Stimulated activated CD8-positive, alpha-beta memory T cell treated with anti-CD3 and anti-CD28 coated beads, Interleukin-2, amount 100 ng/mL, for 48 hours (primary cell): ENCODE data around the gene CITED2.
"Not testable (repeated sequence)": the region's sequence is repeated elsewhere in the genome, so short reads cannot be mapped to it uniquely, and the experiment has no call there.

ENCODE experiments used
- DNase-seq, 2 donors: peaks; one replicate each; pipeline ENCODE4 v3.0.0-alpha.2; 2020; ENCODE audit warnings: low read depth in 2 of 2

CITED2 gene

DNA sequence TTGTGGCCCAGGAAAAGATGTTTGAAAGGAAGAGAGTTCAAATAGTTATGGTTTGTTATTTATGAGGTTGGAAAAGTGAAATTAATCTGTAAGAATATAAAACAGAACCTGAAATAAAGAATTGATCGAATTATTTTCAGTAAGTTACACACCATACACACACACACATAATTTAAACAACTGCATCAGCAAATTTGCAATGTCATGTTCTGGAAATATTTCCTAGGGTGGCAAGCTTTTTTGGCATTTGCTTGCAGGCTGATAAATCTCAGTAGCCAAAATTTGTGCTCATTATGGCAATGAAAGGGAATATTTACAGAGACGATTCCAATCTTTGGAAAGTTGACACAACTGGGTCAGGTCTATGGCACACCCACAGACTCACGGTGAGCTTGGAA, 9.5 kb downstream of the CITED2 start:
- no peak for DNase-seq

DNA sequence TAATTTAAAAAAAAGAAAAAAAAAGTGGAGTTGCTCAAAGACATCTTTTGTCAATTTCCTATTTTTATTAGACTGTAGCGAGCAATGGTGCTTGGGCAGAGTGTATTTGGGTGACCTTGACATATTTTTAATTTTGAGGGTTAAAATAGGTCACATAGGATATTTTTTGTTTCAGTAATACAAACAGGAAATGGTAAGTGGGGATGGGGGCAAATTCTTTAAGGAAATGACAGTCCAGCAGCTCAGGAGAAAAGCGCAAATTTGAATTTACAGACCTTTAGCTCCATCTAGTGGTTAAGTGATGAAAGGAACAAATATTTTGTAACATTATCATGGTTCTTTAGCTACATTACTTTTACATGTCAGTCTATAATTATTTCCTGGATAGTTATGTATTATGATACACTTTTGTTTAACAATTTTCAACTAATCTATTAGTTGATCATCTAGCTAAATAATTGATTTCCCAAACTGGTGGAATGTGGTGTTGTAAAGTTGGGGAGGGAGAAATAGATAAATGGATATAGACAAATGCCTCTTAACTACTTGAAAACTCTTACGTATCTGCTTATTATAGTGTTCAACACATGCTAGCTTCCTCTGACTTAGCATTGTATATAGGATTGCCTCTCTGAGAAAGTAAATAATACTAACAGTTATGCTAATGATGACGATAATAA, 10.0 kb downstream of the CITED2 start:
- no peak for DNase-seq

DNA sequence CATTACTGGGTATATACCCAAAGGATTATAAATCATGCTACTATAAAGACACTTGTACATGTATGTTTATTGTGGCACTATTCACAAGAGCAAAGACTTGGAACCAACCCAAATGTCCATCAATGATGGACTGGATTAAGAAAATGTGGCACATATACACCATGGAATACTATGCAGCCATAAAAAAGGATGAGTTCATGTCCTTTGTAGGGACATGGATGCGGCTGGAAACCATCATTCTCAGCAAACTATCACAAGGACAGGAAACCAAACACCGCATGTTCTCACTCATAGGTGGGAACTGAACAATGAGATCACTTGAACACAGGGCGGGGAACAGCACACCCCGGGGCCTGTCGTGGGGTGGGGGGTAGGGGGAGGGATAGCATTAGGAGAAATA, 10.7 kb downstream of the CITED2 start:
- not testable (repeated sequence) for DNase-seq

DNA sequence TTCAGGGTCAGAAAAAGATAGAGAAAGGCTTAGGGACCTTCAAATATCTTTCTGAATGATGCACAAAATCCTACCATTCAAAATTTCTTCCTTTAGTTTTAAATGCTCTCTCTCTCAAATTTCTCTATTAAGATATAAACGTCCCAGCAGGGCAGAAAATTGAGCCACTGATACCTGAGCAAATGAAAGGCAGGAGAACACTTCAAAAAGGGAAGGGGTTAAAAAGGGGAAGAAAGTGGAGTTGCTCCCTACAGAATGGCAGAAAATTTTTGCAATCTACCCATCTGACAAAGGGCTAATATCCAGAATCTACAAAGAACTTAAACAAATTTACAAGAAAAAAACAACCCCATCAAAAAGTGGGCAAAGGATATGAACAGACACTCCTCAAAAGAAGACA, 11.3 kb downstream of the CITED2 start:
- not testable (repeated sequence) for DNase-seq

DNA sequence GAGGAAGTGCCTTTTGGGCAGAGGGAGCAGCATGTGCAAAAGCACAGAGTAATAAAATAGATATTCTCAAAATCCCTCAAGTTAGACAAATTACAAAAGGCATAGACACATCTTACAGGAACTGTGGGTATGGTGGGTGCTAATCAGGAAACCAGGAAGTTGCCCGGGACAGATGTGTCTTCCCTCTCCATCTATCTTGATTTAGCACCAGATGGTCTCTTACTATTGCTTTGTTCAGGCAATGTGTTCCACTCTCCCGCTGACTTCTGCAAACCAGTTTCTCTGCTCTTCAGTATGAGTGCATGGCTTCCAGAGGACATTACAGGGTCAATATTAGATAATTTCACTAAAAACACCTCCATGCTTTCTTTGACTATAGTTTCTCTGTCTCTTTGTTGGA, 13.2 kb downstream of the CITED2 start:
- DNase-seq = no peak

DNA sequence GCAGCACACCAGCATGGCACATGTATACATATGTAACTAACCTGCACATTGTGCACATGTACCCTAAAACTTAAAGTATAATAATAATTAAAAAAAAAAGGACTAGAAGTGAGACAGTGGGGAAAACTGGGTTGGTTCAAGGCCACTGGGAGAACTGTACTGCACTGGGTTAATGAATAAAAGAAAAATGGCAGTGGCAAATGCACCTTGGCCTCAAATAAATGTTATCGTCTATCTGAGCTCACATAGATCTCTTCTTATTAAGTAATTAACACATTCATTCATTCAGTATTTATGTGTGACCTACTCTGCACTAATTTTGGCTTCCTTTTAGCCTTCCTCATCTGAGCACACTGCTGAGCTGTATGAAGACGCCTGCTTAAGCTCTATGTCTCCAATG, 17.5 kb downstream of the CITED2 start:
- no peak for DNase-seq

DNA sequence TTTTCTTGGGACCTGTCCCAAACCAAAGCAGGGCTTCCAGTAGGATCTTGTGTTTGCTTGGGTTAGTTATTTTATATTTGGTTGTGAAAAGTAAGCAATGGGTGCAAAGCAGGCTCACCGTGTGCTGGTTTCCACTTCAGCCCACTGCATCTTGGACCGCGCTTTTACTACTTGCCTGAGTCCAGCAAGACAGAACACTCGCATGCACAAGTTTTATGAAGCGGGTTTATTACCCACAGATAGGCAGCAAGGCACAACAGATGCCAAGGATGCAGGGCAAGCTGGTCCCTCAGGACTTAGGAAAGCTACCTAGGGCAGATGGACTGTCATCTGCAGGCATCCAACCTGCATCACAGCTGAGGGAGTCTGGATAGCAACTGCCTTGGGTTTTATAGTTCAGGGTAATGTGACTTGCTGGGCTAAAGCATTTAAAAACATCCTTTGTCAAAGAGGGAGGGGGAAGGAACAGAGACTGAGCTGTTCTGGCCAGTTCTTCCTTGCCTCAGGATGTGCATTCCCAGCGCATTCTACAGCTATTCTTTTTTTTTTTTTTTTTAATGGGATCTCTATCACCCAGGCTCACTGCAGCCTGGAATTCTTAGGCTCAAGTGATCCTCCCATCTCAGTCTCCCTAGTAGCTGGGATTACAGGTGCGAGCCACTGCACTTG, 18.5 kb downstream of the CITED2 start:
- DNase-seq = no peak

DNA sequence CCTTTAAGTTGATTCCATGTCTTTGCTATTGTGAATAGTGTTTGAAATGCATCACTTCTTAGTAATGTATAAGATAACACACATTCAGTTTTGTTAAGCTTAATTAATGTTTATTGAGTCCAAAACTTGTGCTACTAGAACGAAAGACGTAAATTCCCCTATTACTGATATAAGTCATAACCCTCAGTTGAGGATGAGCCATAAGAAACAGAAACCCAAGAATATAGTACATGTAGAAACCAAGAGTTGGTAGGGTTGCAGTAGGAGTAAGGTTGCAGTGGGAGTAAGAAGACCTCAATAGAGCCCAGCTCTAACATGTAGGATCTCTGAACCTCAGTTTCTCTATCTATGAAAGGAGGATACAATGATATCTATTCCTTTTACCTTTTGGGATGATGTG, 19.3 kb downstream of the CITED2 start:
- DNase-seq = no peak

DNA sequence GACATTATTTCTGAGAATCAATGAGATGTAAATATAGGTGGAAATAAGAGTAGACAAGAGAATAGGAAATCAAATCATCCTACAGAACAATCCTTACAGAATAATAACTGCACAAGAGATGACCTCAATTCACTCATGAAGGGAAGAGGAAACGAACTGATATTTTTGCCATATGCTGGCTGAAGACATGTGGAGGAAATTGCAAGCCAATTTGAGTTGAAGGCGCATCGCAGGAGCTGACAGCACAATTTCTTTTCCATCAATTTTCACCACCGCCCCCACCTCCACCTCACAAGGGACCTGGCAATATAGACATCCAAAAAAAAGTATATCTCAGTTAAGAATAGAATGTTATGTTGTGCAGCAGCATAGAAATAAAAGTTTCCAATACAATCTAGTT, 20.3 kb downstream of the CITED2 start:
- DNase-seq = no peak

DNA sequence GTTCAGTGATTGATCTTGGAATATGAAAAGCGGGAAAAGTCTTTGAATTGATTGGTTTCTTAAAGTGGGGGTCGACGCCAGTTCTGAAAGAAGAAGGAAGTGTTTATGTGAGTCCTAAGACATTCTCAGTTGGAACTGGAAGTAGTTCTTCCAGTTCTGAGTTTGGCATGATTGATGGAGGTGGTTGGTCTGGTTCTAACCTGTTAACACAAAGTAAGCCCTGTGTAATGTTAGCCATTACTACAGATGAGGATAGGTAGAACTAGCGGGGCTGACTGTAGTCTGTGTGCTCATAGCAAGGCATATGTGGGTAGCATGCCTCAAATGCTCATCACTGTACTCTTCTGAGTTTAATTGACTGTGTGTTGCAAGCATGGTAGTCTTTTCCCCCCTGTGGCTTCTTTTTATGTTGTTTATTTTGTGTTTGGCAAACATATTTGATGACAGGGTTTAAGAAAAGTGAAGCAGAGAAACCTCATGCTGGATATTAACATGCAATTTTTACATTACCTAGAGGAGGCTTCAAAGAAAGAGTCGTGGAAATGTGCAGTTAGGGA, 24.9 kb downstream of the CITED2 start:
- DNase-seq = no peak

DNA sequence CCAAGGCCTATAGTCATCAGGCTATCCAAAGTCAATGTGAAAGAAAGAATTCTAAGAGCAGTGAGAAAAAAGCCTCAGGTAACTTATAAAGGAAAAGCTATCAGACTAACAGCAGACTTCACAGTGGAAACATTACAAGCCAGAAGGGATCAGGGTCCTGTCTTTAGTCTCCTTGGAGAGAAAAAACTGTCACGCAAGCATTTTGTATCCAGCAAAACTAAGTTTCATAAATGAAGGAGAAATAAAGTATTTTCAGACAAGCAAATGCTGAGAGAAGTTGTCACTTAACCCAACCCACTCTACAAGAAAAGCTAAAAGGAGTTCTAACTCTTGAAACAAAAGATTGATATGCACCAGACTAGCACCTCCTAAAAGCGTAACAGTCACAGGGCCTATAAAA, 28.1 kb downstream of the CITED2 start:
- DNase-seq = no peak

DNA sequence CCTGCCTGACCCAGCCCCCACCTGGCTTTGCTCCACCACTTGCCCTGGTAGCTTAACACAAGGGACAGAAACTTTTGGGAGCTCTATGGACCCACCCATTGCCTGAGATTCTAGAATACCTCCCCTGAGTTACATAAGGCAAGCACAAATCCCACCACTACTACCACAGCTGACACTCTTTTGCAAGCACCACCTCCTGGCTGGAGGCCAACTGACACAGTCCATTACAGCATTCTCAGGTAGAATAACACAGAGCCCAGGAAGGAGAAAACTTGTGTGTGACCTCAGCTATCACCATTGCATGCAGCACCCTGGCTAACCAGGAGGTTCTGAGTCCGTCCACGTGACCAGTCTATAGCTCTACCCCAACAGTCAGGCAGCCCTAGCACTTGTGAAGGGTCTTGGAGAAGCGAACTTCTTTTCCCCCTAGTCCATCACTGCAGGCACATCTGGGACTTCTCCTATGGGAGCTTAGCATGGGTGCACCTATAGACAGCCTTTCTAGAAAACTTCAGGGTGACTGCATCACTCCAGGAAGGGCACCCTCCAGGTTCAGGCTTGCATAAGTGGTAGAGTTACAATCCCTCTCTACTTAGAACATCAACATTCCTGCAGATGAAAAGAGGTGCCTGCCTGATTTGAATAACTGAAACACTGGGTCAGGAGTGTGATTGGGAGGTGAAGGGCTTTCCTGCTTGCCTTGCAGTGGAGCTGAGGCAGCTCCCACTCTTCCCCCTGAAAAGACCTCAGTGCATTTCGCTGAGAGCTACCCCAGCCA, 30.1 kb downstream of the CITED2 start:
- no peak for DNase-seq

DNA sequence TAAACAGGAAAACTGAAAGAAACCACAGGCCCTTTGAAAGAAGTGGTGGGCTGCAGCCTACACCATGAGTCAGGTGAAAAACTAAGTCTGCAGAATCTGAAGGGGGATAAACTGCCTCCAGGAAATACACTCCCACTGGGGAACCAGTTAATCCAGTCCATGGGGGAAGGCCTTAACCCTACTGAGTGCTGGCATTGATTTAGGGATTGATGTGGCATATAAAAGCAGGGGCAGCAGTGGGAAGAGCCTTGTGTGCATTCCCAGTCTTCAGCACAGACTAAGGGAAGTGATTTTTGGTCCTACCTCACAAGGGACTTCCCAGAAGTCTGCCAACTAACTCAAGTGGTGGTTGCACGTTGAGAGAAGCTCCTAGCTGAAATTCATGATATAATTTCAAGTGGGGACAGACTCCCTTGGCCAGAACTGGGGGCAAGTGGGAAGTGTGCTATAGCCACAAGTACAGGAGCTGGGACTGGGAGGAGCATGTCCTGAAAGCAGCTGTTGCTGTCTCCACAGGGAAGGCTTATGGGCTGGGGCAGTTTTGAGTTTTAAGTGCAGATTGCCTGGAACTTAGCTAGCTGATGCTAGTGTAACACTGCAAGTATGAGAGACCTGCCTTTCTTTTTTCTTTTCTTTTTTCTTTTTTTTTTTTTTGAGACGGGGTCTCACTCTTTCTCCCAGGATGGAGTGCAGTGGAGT, 31.2 kb downstream of the CITED2 start:
- DNase-seq = no peak

DNA sequence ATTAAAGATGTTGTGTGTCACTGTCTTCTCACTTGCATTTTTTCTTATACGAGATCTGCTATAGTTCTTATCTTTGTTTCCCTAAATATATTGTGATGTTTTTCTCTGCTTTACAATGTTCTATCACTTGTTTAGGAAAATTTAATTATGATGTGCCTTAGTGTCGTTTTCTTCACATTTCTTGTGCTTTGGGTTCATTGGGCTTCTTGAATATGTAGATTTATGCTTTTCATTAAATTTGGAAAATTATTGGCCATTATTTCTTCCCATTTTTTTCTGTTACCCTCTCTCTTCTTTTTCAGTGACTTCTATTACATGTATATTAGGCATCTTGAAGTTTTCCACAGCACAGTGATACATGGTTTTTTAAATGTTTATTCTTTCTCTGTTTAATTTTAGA, 33.4 kb downstream of the CITED2 start:
- DNase-seq = no peak

DNA sequence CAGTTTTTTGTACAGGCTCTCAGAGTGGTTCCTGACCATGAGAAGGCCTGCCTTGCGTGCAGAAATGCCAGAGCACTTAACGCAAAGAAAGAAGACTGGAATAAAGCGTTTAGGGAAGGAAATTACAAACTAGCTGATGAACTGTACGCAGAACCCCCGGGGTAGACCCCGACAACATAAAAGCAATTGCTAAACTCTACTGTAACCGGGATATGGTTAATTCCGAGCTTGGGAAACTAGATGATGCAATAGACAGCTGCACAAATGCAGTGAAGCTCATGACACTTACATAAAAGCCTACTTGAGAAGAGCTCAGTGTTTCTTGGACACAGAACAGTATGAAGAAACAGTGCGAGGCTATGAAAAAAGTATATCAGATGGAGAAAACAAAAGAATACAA, 35.7 kb downstream of the CITED2 start:
- no peak for DNase-seq

DNA sequence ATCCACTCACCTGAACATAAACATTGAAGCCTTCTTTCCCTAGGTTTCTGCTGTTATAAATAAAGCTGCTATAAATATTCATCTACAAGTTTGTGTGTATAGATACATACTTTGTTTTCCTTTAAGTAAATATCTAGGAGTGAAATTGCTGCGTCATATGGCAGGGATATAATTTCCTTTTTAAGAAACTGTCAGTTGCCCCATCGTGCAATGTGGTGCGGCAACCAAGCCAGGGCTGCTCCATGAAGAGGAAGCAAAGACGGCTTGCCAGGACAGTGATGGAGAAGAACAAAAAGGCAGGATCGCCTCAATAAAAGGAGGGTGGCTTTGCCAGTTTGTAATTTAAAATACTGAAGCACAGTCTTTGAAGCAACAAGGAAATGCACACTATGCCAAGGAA, 36.6 kb downstream of the CITED2 start:
- DNase-seq = no peak

DNA sequence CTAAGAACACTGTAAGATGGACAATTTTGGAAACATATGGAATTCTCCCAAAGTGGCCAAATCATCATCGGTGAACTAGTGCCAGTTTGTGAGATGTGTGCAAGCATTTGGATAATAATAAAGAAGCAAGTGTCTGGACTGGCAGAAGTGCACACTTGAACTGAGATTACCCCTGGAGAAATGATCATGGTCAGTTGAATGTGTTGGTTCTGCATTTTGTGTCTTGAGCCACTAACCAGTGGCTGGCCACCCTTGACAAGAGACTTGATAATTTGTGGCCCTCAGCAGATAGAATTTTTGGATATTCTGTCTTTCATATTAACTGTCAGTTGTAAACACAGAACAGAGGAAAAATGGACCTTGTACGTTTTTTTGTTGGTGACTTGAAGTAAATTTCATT, 37.4 kb downstream of the CITED2 start:
- no peak for DNase-seq

DNA sequence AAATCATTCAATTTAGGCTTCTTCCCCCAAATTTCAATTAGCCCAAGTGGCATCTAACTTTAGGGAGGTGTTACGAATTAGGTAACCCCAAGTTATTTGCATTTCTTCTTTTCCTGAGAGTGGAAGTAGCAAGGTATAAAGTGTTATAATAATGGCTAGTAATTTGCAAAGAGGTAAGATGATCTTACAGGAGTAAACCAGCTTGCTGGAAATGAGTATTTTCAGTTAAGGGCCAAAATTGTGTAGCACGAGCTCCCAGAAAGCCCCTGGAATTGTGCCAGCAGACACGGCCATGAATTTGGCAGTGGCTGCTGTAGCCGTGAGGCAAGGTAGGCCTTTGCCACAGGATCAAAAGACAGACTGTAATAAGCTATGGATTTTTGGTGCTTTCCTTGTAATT, 38.0 kb downstream of the CITED2 start:
- no peak for DNase-seq

DNA sequence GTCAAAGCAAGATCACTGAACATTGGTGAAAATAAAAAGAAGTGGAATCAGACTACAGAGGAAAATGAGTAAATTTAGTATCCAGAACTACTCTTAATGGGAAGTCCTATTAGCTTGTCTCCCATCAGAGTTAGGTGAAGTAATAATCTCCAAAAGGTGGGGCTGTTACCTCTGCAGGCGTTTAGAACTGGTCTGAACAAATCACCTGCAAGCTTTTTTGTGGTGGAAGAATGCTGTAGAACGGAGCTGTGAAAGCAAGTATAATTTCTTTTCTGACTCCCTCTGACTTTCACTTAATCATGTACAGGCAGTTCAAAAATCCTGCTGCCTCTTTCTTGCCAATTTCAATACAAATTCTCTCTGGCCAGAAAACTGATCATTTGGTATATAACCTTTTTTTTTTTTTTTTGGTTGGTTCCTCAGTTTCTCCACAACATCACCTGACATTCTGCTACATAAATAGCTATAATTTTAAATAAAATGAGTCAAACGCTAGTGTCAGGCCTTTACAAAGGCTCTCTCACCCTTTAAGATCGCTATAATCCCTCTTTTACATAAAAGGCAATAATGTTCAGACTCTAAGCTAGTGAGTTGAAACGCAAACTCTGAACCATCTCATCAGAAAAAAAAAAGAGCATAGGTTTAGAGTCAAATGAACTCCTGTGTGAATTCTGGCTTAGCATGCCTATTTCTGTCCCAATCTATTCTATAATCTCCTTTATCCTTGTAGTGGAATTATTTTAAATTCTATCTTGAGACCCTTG, 38.8 kb downstream of the CITED2 start:
- no peak for DNase-seq

DNA sequence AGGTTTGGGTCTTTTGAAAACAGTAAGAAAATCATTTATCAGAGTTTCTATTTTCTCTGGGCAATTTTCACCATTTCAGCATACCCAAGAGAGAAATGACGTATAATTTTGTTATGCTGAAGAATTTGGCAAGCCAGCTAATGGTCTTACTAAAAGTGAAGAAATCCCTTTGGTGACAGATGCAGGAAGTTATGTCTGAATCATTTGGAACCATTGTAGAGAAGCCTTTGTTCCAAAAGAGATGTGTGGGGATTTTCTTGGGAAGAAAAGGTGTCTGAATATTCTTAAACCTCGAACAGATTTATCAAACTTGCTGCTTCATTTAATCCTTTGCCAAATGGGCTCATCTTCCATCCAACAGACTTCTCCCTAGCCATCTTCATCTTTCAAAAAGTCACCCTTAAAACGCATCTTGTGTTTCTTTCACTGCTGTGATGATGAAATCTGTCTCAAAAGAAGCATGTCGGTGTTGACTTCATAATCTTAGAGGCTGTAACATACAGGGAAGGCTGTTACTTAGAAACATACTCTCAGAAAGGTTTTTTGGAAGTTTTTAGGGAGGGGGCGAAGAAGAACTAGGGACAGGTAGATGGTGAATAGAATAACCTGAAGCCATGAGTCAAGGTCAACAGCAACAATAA, 39.5 kb downstream of the CITED2 start:
- no peak for DNase-seq
